Stimulated activated CD8-positive, alpha-beta memory T cell treated with anti-CD3 and anti-CD28 coated beads, Interleukin-15, amount 100 ng/mL, for 48 hours (primary cell): ENCODE data around the gene MTIF2.
A peak's percentile ranks its signal among the peaks of the same experiment; 100 is the strongest.
"Not testable (repeated sequence)": the region's sequence is repeated elsewhere in the genome, so short reads cannot be mapped to it uniquely, and the experiment has no call there.

ENCODE experiments used
- DNase-seq, 2 donors: peaks; one replicate each; pipeline ENCODE4 v3.0.0-alpha.2; 2020; ENCODE audit warnings: low read depth in 2 of 2

Gene MTIF2

DNA sequence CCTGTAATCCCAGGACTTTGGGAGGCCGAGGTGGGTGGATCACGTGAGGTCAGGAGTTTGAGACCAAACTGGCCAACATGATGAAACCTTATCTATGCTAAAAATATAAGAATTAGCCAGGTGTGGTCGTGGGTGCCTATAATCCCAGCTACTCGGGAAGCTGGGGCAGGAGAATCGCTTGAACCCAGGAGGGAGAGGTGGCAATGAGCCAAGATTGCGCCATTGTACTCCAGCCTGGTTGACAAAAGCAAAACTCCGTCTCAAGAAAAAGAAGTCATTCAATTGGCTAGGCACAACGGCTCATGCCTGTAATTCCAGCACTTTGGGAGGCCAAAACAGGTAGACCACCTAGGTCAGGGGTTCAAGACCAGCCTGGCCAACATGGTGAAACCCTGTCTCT, 27.4 kb downstream of the MTIF2 start:
- DNase-seq: not testable (repeated sequence)

DNA sequence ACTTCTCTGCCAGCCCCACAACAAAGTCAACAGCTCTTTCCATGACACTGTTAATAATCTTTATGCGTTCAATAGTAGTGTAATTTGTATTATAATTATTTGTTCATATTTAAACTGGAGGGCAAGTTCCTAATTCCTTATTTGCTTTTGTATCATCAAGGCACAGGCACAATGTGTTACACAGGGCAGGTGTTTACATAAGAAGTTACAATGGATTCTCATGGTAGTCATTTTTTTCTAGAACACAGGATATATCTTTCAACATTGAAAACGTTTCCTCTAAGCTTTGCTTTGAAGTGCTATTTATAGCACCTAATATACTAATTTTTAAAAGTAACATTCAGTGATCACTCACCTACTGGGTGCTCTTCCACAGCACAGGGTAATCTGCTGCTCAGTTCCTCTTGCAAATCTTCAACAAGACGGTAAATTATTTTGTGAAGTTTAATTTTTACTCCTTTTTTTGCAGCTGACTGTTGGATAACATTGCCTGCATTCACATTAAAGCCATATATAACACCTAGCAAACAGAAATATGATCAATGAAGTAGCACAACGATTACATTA, 29.3 kb downstream of the MTIF2 start:
- DNase-seq: no peak

DNA sequence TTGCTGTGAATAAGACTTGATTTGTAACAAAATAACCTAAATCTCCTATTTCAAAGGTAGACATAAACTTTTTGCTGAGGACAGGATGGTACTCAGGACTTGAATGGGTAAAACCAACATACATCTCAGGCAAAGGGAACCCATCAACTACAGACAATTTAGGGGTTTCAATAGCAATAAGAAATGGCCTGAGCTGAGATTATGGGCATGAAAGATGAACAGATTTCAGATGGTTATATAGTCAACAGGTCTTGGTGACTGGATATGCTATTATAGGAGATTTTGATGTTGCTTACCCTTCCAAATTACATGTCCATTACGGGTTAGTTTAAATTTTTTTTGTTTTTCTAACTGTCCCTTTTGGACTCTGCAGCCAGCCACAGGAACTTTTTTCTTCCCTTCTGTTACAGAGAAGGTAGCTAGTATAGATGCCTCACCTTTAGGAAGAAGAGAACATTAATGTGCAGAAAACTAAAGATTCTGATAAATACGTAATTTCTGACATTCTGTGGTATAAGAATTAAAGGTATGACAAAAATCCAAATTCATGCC, 32.0 kb downstream of the MTIF2 start:
- DNase-seq: no peak

DNA sequence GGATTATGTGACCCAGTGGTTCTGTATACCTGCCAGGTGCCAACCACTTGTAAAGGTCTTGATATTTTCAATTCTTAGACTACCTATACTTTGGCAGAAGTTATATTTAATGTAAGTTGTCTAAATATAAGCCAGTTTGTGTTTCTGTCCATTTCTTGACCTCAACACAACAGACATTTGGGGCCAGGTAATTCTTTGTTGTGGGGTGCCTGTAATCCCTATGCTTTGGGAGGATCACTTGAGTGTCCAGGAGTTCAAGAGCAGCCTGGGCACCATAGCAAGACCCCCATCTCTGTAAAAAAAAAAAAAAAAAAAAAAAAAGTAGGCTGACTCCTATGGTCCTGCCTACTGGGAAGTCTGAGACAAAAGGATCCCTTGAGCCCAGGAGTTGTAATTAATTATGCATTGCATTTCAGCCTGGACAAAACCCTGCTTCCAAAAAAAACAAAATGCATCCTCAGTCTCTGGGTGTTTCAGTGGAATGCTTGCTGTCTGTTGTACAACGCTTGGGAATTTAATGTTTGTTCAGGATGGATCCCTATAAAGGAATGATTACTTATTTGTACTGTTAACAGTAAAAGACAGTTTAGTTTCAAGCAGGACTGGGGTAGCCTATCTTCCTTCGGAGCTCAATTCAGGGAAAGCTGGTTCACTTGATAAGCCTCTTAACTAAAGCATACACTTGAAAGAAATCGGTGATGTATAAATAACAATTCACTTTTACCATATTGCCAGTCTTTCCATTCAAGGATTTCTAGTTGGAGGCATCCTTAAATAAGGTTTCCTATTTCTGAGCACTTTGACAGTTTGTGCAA, 33.1 kb downstream of the MTIF2 start:
- DNase-seq: no peak

DNA sequence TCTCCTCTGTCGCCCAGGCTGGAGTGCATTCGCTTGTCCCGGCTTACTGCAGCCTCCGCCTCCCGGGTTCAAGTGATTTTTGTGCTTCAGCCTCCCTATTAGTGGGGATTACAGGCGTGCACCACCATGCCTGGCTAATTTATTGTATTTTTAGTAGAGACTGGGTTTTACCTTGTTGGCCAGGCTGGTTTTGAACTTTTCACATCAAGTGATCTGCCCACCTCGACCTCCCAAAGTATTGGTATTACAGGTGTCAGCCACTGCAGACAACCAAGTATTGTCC, 35.4 kb downstream of the MTIF2 start:
- DNase-seq: no peak

DNA sequence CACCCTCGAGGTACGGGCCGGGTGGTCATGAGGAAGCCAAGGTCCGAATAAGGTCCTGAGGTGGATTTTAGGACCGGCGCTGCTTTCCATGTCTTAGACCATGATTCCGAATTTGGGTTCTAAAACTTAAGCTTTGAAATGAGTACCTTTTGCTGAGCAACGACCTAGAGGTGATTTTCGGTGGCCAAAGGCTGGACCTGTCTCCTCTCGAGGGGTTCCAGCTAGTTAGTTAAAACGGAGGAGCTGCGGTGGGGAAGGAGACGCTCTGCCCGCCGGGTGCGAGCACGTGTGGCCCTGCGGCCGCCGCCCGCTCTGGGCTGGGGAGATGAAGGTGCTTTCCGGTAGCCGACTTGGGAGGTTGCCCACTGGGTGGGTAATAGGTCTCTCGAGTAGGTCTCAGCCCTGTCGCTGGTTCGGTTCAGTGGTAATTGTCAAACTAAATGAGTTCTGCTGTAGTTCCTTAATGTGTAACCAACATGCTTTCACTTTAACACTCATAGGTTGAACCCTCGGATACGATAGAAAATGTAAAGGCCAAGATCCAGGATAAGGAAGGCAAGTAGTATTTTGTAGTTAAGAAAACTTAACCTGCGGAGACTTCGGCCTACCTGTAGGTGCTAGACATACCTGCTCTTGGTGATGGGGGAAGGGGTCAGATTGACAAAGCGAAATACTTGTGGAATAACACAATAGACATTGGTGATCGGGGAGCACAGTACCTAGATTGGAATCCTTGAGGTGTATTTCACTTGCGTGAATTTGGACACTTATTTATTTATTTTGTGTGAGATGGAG, 36.0 kb downstream of the MTIF2 start:
- no peak for DNase-seq

DNA sequence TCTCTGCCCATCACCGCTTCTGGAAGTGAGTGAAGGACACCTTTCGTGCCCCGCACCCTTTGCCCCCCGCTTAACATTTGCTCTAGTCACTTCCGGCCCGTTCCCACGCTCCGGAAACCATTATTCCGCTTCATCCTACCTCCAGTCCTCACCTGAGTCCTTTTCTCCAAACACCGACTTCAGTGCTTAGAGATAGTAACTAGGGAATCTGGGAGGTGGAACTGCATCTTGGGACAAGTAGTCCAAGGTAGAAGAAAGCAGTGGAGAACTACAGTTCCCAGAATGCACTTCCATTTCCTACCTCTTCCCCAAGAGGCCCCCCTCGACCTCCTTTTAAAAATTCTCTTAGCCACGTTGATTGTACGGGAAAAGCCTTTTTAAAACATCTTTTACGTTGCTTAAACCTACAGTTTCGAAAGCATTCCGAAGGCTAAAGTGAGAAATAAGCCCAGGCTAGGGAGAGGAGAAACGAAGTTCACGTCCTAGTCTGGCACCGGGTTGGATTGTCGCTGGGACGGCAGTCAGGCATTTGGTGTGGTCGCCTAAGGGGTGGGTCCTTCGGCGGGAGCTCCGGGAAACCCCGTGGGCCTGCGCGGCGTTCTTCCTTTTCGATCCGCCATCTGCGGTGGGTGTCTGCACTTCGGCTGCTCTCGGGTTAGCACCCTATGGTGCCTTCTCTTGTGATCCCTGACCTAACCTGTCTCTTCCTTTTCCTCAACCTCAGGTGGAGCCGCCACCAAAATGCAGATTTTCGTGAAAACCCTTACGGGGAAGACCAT, 36.8 kb downstream of the MTIF2 start, which contains the start of the genes CLHC1 and RPS27A:
Gene CLHC1 (minus strand): TSS at position 210 of the 779 bp plus-strand sequence. CDS start 9,882 bp downstream, outside the sequence.
Gene RPS27A (plus strand): TSS at position 605 of the 779 bp plus-strand sequence. CDS start 137 bp downstream, at position 742.
- DNase-seq: peak; percentile 82 to 83

DNA sequence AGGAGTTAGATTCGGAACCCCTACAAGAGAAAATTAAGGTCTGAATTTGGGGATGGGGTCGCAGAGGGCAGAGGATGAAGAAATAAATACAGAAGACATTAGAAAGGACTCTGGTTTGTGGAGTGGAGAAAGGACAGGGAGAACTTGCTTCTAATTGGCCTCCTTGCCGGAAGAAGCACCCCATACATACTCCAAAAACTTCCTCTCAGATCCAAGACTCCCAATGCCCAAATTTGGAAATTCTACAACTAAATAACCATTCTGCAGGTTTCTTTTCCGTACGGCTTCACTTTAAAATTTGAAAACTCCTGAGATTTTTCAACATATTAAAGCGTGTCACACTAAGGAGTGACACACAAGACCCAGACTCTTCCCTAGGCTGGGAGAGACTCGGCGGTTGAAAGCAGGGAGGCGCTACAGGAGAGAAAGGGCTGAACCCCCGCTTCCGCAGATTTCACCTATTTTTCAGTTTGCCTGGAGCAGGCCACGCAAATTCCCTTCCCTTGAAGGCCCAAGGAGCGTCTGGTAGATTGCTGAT, 37.4 kb downstream of the MTIF2 start:
- no peak for DNase-seq

DNA sequence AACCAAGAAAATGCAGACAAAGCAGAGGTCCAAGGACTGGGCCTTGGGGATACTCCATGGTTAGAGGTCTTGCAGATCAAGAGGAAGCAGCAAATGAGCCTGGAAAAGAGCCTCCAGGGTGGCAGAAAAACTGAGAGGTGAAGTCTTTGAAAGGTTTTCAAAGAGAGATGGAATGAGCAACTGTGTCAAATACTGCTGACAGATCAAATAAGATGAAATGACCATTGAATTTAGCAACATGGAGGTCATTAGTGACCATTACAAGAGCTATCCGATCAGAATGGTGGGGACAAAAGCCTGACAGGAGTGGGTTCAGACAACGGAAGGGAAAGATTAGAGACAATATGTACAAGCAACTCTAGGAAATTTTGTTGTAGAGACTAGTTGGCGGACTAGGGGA, 38.5 kb downstream of the MTIF2 start:
- no peak for DNase-seq

DNA sequence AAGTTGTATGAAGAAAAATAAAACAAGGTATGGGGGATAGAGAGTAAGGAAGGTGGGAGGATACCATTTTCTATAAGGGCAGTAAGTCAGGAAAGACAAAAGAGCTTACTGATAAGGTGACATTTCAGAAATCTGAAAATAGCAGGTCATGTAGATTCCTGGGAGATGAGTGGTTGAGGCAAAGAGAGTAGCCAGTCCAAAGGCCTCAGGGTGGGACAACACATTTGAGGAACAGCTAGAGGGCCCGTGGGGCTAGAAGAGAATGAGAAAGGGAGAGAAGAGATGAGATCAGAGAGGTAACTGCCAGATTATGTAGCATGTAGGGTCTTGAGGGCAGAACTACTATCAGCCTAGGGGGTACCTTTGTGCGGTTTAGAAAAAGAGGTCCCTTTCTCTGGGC, 39.8 kb downstream of the MTIF2 start:
- DNase-seq: no peak

DNA sequence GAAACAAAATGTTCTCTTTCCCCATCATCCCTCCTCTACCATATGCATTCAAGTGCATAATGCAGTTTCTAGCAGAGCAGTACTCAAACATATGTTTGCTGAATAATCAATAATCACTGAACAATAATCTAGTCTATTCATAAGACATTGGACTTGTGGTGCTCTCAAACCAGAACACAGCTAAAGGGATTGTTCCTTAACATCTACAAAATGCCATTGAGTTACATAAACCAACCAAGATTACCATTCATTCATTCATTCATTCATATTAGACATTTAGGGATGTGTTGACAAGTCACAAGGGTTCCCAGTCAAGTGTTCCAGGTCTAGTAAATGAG, 40.8 kb downstream of the MTIF2 start:
- no peak for DNase-seq

DNA sequence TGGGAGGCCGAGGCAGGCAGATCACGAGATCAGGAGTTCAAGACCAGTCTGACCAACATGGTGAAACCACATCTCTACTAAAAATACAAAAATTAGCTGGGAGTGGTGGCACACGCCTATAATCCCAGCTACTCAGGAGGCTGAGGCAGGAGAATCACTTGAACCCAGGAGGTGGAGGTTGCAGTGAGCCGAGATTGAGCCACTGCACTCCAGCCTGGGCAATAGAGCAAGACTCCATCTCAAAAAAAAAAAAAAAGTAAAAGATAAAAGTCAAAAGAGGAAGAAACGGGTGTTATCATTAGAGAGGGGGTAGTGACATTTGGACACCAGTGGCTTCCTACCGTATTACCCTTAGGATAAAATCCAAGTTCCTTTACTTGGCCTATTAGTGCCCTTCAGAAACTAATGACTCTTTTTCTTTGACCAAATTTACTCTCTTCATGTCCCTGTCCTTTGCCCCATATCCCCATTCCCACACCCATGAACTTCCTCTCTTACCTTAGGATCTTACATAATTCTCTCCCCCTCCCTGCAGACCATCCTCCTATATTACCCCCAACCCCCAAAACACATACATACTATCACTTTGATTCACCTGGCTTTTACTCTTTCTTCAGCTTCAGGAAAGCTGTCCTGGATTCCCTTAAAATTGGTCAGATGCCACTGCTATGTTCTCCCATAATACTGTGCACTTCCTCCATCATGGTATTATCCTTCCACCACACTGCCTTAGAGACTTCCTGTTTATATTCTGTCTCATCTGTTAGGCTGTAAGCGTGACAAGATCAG, 41.4 kb downstream of the MTIF2 start:
- not testable (repeated sequence) for DNase-seq

DNA sequence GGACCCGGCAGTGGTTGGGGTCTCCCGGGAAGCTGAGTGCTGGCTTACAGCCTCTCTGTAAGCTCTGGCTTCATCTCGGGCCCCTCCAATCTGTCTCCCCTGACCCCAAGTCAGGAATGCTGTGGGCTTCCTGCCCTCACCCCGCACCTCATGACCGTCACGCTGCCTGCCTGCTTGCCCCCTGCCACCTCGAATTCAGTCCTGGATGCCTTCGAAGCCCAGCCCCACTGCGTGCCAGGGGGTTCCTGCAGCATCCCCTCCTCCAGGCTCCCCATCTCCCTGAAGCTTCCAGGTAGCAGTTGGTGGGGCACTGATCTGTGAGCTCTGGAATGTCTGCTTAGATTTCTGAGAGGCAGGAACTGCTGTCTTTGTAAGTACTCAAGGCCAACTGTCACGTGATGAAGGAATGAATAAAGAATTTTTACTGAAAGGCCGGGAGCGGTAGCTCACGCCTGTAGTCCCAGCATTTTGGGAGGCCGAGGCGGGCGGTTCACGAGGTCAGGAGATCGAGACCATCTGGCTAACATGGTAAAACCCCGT, 43.5 kb downstream of the MTIF2 start:
- DNase-seq: no peak

DNA sequence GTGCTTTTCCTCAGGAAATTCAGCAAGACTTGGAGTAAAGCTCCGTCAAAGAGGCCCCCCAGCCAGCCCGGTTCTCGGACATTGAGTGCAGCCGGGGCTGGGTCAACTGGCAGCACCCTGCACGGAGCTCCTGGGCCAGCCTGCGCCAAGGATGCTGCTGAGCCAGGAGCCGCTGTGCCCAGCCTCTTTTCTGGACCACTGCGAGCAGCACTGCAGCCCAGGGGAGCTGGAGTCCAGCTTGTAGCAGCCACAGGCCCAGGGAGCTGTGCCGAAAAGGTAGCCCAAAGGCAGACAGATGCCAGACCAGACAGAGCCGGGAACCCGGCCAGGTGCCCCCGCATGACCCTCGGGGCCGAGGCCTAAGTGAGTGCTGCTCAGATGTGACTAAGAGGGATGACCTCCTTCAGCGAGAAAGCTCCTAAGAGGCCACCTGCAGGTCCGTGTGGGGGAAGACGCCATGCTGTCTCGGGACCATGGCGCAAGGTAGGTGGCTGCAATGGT, 44.2 kb downstream of the MTIF2 start:
- no peak for DNase-seq

DNA sequence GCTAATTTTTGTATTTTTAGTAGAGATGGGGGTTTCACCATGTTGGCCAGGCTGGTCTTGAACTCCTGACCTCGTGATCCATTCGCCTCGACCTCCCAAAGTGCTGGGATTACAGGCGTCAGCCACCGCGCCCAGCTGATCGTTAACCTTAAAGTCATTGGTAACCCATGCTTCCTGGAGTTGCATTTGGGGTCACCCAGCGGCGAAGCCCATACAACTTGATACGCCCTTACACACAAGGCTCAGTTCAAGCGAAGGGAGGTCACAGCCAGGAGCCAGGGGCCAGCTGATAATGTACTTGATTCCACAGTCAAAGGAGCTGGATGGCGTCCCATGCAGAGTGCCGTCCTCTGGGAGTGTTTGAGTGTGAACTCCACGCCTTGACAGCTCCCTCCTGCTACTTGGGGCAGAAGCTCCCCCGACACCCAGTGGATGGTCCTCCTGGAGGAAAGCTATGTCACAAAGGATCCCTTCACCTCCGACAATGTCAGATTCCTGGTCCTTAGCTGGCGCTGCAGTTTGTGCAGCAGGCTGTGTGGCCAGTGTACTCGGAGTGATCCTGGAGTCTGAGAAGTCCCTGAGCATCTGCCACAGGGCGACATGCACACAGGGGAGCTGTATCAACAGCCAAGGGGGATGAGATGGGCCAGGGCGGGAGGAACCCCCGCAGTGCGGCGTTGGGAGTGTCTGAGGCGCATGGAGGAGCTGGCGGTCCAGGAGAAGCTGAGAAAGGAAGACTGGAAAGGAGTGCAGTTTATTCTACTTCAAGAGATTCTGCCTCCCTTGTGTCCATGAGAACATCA, 44.9 kb downstream of the MTIF2 start:
- DNase-seq: no peak

DNA sequence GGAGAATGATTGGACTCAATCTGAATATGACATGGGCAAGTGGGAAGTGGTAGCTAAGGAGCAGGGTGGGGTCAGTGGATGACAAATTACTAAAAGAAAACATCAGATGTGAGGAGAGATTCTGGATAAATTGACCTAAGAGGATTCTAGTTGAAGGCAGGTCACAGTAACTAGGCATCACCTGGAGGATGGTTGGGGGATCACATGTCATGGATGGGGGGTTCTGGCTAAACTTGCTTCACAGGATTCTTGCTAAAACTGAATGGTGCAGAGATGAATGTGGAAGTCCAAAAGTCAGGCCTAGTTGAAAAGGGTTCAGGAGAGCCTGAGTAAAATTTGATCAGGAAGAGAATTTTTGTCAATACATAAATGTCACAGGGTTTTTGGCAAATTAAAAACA, 55.2 kb downstream of the MTIF2 start:
- no peak for DNase-seq

DNA sequence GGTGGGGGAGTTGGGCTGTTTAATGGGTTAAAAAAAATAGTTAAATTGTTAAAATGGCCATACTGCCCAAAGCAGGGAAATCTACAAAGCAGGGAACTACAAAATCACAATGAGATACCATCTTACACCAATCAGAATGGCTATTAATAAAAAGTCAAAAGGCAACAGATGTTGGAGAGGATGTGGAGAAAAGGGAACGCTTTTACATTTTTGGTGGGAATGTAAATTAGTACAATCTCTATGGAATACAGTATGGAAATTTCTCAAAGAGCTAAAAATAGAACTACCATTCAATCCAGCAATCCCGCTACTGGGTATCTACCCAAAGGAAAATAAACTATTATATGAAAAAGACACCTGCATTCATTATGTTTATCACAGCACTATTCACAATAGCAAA, 64.1 kb downstream of the MTIF2 start:
- no peak for DNase-seq

DNA sequence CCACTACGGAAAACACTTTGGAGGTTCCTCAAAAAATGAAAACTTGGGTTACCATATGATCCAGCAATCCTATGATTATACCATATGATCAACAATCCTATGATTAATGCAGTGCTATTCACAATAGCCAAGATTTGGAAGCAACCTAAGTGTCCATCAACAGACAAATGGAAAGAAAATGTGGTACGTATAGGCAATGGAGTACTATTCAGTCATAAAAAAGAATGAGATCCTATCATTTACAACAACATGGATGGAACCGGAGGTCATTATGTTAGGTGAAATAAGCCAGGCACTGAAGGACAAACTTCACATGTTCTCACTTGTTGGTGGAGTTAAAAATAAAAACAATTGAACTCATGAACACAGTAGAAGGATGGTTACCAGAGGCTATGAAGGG, 64.5 kb downstream of the MTIF2 start:
- no peak for DNase-seq

DNA sequence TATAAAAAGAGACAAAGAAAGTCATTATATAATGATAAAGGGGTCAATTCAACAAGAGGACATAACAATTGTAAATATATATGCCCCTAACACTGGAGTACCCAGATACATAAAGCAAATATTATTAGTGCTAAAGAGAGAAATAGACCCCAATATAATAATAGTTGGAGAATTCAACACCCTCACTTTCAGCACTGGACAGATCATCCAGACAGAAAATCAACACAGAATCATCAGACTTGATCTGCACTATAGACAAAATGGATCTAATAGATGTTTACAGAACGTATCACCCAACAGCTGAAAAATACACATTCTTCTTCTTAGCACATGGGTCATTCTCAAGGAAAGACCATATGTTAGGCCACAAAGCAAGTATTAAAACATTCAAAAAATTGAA, 68.6 kb downstream of the MTIF2 start:
- no peak for DNase-seq
